GM12892 (cell line): ENCODE results near the gene TMEM192.

Experiments
- POLR2A ChIP-seq: IDR thresholded peaks from 2 replicates; pipeline ENCODE4 v1.6.1; 2011; ENCODE audit warnings: low read depth, low read length, control low read depth
- POLR2AphosphoS5 ChIP-seq: IDR thresholded peaks from 2 replicates; pipeline ENCODE4 v1.6.1; 2011; ENCODE audit warnings: low read depth, low read length, control low read depth
- TAF1 ChIP-seq: IDR thresholded peaks from 2 replicates; pipeline ENCODE4 v1.6.1; 2011; ENCODE audit warnings: low read depth, mild to moderate bottlenecking, control low read depth, low read length, borderline replicate concordance

DNA sequence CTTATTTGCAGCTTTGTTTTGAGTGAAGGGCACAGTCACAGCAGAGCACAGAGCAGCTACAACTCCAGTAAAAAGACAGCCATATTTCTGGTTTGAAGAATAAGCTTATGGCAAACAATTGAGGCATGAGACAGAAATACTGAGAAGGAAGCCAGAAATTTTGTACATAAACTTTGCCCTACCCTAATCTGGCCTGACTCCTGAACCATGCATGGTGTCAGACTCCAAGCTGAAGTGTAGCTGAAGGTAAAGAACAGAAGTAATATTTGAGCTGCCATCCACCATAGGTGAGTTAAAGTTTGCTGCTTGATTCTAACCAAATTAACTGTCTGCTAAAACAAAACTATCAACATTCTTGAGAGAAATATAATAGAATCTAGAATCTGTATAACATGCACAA lies 24.5 kb upstream of the TMEM192 start:
- TF ChIP-seq POLR2A = no peak
- no peak for TF ChIP-seq POLR2AphosphoS5
- TF ChIP-seq TAF1 = no peak
